GM19452 (cell line): Measurements from ENCODE around the gene NUP85.
"Not testable (repeated sequence)": the region's sequence is repeated elsewhere in the genome, so short reads cannot be mapped to it uniquely, and the experiment has no call there.

Experiments used
- ATAC-seq: cut with Tn5 transposase; IDR thresholded peaks from one replicate; pipeline ENCODE4 v1.9.1; 2021; ENCODE audit not compliant: unreplicated experiment

NUP85 gene

GRCh38 chr17:75194879-75195278, 10.6 kb upstream of the NUP85 start:
- no peak for ATAC-seq

- ATAC-seq, result no peak
Measured at GRCh38 chr17:75199886-75200618, 5.4 kb upstream of the NUP85 start.

- ATAC-seq, result peak; percentile 19
Measured at GRCh38 chr17:75205793-75206163, 299 bp downstream of the NUP85 start.

GRCh38 chr17:75207050-75207407, 1.6 kb downstream of the NUP85 start:
- not testable (repeated sequence) for ATAC-seq

GRCh38 chr17:75207760-75208159, 2.3 kb downstream of the NUP85 start:
- no peak for ATAC-seq

GRCh38 chr17:75208161-75208560, 2.7 kb downstream of the NUP85 start:
- no peak for ATAC-seq

GRCh38 chr17:75209061-75209460, 3.6 kb downstream of the NUP85 start:
- ATAC-seq, result no peak

- no peak for ATAC-seq
Measured at GRCh38 chr17:75218131-75218530, 12.7 kb downstream of the NUP85 start.

GRCh38 chr17:75219815-75220214, 14.3 kb downstream of the NUP85 start:
- ATAC-seq, result no peak

- ATAC-seq, result no peak
Measured at GRCh38 chr17:75225016-75225415, 19.5 kb downstream of the NUP85 start.

- ATAC-seq, result no peak
Measured at GRCh38 chr17:75227729-75228128, 22.2 kb downstream of the NUP85 start.

GRCh38 chr17:75228305-75228704, 22.8 kb downstream of the NUP85 start:
- no peak for ATAC-seq

GRCh38 chr17:75228847-75229246, 23.4 kb downstream of the NUP85 start:
- no peak for ATAC-seq

- ATAC-seq, result no peak
Measured at GRCh38 chr17:75231071-75231470, 25.6 kb downstream of the NUP85 start.

- no peak for ATAC-seq
Measured at GRCh38 chr17:75231741-75232464, 26.4 kb downstream of the NUP85 start.

GRCh38 chr17:75232786-75233185, 27.3 kb downstream of the NUP85 start:
- no peak for ATAC-seq

GRCh38 chr17:75237100-75238014, 31.9 kb downstream of the NUP85 start:
- no peak for ATAC-seq

- ATAC-seq, result no peak
Measured at GRCh38 chr17:75238020-75238580, 32.6 kb downstream of the NUP85 start.

- no peak for ATAC-seq
Measured at GRCh38 chr17:75238684-75239191, 33.3 kb downstream of the NUP85 start.

- ATAC-seq, result no peak
Measured at GRCh38 chr17:75239214-75239613, 33.7 kb downstream of the NUP85 start.

GRCh38 chr17:75239778-75240393, 34.4 kb downstream of the NUP85 start:
- no peak for ATAC-seq
